HG02870 (cell line): ENCODE data around the gene MAP1A.

ENCODE experiments used
- ATAC-seq: cut with Tn5 transposase; IDR thresholded peaks from one replicate; pipeline ENCODE4 v1.9.1; 2021; ENCODE audit warnings: mild to moderate bottlenecking, moderate library complexity; ENCODE audit not compliant: unreplicated experiment

Gene MAP1A

DNA sequence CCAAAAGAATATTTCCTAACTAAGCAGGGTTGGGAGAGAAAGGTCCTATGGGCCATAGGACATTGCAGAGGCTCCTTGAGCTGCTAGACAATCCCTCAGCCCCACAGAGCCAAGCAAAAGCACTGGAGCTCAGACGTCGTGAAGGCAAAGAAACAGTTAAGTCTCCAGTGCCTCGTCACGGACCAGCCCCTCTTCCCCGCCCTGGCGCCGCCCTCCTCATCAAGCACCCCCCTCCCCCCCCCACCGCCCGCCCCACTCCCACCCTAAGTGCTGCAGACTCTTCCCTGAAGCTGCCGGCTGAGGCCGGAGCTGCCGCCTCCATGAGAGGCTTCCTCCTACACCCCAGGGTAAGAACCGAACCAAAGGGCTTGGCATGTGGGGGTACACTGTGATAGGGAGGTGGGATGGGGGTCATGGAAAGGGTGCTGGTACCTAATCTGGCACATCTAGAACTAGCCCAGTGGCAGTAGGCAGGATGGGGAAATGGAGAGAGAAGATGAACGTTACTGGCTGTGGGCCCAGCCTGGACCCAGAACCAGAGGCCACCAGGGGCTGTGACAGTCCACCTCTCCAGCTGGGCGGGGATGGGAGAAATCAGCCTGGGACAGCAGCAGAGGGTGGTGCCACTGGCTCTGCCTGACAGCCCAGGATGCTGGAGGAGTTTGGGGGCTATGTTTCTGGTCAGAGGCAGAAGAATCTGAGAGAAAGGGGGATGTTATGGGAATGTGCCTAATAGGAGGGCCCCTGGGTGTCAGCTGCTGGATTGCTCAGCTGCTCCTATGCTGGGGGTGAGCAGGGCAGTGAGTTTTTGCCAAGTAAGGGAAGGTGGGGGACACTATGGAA lies at the start of gene MAP1A:
TSS of gene MAP1A (plus strand) at position 255 of the 843 bp plus-strand sequence. CDS start 3,866 bp downstream, outside the sequence.
- no peak for ATAC-seq

DNA sequence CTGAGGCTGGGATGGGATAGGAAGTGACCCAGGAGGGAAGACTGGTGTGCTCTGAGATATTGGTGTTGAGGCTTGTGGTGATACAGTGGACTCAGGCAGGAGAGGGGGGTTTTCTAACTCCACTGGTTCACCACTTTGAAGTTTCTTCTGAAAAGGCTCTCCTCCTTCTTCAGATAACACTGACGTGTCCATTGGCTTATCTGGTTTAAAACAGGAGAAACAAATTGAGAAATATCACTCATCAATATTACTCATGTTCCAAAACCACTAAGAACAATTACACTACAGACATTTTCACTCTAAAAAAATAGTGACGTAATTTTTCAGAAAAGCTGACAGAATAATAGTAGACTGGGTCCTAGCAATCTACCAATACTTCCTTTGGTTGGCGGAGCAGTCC lies 47.5 kb upstream of the MAP1A start:
- no peak for ATAC-seq

DNA sequence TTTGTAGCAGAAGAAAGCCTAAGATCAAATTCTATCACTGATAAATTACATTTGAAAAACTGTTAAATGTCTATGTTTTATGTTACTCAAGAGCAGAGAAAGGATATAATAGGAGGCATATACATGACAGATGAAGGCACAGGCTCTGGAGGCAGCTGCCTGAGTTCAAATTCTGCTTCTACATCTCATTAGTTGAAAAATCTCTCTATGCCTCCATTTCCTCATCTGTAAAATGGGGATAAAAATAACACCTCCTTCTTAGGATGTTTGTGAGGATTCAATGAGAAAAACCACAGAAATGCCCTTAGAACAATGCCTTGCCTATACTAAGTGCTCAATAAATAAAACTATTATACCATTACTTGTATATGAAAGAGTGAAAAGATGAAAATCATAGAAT lies 45.4 kb upstream of the MAP1A start:
- no peak for ATAC-seq

DNA sequence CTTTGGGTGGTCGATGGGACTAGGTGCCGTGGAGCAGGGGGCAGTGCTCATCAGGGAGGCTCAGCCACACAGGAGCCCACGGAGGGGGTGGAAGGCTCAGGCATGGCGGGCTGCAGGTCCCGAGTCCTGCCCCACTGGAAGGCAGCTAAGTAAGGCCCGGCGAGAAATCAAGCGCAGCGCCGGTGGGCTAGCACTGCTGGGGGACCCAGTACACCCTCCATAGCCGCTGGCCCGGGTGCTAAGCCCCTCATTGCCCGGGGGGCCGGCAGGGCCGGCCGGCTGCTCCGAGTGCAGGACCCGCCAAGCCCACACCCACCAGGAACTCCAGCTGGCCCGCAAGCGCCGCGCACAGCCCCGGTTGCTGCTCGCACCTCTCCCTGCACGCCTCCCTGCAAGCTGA lies 43.5 kb upstream of the MAP1A start:
- no peak for ATAC-seq

DNA sequence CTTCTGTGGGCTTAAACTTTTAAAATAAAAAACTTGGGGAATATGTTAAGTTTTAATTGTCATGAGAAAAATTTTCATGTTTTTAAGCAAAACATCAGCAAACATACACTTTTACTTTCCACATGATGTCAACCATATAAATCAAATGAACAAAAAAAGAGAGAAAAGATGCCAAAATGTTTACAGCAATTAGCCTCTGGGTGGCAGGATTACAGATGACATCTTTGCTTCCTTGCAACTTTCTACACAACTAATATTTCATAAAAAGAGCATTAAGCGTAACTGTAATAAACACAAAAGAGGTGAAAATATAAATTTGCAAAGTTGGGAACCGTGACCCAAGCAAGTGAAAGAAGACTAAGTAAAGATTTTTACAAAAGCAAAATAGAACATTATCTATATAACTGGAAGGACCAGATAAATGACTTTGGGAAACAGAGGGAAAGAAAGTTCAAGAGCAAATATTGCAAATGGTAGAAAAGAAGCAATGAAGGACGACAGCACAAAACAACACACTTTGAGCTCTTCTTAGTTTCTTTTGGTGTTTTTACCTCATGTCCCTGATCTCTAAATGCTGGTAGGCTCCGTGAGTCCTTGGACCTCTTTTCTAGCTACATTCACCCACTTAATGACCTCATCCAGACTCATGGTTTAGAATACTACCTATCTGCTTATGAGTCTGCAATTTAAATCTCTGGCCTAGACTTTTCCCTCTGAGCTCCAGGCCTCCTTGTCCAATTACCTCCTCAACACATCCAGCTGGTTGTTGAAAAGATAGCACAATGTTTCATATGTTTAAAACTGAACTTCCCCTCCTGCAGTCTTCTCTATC lies 33.9 kb upstream of the MAP1A start:
- ATAC-seq = no peak

DNA sequence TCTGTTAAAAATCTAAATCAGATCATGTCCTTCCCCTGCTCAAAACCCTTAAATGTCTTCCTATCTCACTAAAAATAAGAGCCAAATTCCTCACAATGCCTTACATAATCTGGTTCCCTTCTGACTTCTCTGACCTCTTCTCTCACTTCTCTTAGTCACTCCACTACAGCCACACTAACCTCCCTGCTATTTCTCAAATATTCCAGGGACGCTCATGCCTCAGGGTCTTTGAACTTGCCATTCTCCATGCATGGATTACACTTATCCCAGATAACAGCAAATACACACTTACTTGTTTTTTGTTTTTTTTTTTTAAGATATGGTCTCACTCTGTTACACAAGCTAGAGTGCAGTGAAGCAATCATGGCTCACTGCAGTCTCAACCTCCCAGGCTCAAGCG lies 33.0 kb upstream of the MAP1A start:
- ATAC-seq = no peak

DNA sequence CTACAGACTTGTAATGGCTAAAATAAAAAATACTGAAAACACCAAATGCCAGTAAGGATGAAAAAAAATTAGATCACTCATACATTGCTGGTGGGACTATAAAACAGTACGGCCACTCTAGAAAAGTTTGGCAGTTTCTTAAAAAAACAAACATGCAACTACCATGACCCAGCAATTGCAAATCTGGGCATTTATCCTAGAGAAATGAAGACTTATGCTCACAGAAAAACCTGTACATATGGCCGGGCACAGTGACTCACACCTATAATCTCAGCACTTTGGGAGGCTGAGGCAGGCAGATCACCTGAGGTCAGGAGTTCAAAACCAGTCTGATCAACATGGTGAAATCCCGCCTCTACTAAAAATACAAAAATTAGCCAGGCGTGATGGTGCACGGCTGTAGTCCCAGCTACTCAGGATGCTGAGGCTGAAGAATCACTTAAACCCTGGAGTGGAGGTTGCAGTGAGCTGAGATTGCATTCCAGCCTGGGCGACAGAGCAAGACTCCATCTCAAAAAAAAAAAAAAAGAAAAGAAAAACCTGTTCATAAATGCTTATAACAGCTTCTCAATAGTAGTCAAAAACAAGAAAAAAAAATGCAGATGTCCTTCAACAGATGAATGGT lies 30.0 kb upstream of the MAP1A start:
- ATAC-seq = no peak

DNA sequence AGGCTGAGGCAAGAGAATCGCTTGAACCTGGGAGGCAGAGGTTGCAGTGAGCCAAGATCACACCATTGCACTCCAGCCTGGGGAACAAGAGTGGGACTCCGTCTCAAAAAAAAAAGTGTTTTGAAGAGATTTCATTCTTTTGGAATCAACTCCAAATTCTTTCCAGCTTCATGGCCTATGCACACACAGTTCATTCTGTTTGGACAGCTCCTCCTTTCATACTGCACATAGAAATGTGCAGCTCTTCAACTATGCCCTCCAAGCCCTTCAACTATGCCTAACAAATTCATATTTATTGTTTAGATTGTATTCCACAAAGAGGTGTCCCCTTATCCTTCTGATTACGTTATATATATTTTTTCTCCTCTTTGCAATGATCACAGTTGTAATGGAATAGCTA lies 28.6 kb upstream of the MAP1A start:
- ATAC-seq = no peak

DNA sequence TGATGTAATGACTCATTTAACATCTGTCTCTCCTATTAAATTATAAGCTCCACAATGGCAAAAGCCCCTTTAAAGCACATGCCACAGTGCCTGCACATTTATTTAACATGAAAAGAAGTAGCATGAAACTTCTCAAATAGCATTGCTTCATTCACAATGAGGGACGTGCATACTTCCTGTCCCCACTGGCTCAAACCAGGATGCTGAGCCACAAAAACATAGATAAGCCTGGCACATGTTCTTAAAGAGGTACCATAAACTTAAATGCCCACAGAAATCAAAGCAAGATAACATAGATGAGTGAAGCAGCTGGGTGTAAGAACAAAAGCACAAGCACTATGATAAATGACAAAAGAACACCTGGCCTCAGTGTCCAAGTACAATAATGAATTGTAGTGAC lies 28.2 kb upstream of the MAP1A start:
- no peak for ATAC-seq

DNA sequence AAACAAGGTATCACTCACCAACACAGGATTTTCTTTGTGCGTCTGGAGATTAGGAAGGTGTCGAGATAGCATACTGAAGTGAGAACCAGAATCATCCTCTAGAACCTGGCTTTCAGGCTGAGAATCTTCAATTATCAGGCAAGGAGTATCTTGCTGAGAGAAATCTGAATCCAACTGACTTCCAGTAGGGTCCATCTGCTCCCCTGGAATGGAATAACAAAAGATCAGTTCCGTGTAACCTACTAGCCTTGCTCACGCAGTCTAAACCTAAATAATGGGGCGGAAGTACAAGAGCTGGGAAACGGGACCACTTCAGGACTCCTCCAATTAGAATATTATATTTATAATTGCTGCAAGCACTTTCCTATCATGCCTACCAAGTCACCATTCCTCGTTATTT lies 25.1 kb upstream of the MAP1A start:
- no peak for ATAC-seq

DNA sequence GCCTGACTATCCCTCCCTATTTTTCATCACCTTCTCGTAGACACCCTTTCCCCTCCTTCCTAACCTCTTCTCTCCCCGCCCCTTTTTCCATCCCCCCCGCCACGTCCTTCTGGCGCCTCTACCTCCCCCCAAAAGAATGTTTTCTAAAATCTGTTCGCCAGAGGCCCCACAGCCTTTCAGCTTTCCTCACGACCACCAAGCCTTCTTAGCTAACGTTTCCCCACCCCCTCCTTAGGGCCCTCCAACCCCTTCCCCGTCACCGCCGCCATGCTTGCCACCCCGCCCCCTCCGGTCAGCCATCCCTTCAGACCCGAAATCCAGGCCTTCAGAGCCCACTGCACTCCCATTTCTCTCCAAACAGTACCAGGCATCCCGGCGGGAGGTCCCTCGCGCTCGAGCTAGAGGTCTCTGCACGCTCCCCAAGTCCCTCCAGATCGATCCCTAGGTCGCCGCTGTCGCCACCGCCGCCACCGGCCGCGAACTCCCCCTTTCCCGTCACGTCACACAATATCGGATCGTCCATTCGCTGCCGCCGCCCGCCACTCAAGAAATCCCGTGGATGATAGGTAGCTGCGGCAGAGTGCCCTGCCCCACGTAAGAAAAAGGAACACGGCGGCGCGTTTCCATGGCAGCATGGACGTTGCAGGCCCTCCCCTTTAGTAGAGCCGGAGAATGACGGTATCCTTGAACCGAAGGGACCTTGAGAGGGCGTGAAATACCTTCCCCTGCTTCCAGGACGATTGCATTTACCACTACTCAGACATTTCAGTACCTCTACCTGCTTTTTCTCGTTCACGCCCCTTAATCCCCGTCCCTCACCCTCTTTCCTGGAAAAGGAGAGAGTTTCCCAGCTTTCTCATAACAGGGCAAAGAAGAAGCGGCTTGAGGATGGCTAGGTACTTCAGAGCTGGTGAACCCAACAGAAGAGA lies 24.5 kb upstream of the MAP1A start, which contains the start of gene TP53BP1:
TSS of gene TP53BP1 (minus strand) at position 484 of the 929 bp plus-strand sequence. CDS start at position 371, 113 bp downstream.
- ATAC-seq = peak; percentile 98

DNA sequence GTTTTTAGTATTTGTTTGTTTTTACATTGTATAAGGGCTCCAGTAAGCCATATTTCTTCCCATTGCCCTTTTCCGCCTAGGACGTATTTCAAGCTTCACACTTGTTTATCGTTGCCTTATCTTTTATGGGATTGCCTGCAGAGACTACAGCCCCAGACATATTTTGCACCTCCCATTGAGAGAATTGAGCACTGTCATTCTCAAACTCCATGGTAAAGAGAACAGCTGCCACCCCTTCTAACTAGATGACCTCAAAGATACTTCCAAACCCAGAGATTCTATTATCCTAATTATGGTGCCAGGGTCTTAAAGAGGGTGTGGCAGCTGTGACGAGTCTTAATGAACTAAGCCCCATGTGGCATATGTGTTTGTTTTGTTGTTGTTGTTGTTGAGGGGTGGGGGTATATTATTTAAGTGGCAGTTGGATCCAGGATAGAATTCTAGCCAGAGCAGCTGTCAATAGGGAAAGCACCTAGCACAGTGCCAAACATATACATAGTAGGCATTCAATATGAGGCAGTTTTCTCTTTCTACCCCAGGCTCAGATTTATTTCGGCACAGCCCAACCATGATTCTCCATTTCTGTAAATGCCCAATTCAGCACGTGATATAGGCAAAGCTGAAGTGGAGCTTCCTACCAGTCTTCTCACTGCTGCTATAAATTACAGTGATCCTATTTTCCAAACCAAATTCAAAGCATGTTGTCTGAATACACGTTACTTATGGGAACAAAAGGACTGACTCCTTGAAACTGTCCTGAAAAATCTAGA lies 23.5 kb upstream of the MAP1A start:
- no peak for ATAC-seq

DNA sequence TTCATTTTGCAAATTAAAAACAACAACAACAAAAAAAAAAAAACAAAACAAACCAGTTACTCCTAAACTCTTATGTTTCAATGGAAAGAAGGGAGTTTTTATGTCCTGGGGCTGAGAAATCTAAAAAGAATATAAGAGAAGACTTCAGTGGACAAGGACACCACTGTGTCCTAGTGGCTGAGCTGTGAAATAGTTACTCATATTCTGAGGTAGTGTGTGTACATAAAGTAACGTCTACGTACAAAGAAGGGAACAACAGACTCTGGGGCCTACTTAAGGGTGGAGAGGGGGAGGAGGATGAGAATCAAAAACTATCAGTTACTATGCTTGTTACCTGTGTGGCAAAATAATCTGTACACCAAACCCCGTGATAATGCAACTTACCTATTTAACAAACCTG lies 18.4 kb upstream of the MAP1A start:
- ATAC-seq = no peak

DNA sequence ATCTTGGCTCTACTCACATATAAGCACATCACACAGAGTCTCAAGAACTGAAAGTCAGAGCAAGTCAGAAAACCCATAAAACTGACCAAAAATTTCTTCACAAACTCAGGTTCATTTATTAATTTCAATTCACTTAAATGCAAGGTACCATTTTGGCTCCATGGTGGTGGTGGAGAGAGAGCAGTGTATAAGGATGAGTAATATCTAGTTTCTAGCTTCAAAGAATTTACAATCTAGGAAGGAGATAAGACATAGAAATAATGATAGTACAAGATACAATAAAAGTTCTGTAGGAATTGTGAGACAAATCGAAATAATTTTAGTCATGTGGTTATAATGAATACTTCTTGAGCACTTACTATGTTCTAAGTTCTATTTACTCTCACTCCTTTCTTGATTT lies 17.8 kb upstream of the MAP1A start:
- ATAC-seq = no peak

DNA sequence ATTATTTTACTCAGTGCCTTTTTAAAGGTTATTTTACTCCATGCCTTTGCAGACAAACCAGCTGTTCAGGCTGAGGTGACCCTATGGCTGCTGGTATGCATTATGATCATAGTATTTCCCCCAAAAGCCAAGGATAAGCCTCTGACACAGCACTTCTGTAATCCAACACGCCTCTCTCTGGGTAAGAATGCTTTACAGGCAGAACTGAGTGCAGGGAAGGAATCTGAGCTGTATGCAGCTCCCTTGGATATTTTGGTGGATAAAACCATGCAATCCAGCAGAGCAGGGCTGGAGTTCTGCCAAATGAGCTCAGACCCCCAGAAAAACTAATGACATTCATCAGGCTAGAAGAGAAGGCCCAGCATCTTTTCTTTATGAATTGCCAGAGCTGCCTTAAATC lies 11.7 kb upstream of the MAP1A start:
- no peak for ATAC-seq

DNA sequence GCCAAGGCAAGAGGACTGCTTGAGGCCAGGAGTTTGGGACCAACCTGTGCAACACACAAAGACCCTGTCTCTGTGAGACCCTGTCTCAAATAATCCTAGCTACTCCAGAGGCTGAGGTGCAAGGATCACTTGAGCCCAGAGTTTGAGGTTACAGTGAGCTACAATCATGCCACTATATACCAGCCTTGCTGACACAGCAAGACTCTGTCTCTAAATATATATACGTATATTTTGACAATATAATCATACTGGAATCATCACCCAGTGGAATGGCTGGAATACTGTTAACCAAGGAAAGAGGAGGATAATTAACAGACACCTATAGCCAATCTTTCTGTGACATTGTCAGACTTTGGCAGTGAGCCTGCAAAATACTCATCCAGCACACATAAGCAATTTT lies 9.0 kb upstream of the MAP1A start:
- no peak for ATAC-seq

DNA sequence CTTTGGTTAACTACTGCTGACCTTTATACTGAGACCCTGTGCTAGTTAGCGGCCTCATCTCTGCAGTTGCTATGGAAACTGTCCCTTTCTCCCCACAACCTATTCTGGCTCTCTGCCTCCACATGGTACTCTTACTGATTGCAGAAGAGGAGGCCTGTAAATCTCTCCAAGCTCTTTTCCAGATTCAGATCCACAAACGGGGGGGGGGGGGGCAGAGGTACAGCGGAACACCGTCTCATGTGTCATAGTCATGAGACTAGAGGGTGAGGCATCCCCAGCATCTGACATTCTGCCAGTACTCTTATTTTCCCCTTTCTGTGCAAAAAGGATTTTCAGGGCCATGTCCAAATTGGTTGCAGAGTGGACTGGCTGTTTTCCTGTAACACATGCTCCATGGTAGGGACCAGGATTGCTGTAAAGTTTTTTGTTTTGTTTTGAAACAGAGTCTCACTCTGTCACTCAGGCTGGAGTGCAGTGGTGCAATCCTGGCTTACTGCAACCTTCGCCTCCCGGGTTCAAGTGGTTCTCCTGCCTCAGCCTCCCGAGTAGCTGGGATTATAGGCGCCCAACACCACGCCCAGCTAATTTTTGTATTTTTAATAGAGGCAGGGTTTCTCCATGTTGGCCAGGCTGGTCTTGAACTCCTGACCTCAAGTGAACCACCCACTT lies 8.3 kb upstream of the MAP1A start:
- ATAC-seq = no peak

DNA sequence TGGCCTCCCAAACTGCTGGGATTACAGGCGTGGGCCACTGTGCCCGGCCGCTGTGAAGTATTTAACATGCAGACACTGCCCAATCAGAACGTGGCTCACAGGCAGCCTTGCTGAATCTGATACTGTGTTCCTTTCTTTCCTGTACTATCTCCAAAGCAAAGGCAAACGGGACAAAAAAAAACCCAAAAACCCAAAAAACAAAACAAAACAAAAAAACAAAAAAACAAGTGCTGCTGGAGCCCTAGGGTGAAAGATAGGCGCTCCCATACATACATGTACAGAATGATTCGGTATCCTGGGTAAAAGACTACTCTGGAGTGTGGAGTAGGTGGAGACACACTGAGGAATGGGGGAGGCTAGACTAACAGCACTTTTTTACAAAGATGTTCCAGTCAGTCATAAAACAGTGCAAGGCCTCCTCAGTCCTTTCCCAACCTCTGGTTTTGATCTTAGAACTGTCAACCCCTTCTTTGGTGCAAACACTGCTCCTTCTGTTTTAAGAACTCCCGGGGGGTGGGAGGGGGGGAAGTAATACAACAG lies 7.7 kb upstream of the MAP1A start:
- no peak for ATAC-seq
